ENCODE results near the gene MORN1.

Gene MORN1

DNA sequence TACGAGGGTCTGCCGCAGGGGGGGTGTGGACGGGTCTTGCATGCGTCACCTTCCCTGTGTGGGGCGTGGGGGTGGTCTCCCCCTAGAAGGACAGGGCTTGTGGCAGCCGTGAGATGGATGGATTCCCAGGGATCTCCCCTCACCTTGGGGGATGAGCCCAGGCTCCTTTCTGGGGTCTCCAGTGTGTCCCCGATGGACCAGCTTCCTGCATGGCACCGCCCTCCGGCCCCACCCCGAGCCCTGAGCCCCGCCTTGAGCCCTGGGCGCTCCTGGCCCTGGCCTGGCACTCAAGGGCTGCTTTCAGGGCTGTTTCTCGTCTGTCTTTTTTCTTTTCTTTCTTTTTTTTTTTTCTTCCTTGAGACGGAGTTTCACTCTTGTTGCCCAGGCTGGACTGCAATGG lies 103.7 kb downstream of the MORN1 start:
- DNase-seq: no peak

DNA sequence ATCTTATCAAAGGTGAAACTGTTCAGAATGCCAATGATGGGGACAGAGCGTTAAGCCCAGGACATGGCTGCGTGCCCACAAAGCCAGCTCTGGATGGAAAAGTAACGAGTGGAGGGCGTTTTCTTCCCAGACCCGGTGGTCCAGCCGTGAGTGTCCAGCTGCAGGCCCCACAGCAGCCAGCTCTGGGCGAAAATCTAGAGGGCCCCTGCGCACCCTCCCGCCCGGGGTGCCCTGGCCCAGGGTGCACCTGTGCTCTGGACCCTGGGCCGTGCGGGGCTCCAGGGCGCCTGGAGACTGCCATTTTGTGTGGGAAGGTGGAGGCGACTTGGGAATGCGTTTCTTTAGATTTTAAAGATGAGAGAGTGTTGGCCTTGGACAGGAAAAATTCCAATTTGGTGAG lies 104.4 kb downstream of the MORN1 start:
- DNase-seq: no peak

DNA sequence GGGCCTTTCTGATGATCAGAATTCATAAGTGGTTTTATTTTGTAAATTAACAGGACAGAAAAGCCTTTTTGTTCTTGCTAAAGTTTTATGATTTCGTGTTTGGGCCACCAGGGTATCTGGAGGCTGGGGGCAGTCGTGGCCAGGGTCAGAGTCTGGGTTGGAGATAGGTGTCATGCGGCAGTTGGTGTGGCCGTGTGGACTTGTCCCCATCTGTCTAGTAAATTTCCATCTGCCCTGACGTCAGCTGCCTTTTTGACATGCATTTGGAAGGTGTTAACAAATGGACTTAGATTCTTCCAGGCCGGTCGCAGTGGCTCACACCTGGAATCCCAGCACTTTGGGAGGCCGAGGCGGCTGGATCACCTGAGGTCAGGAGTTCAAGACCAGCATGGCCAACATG lies 106.4 kb downstream of the MORN1 start:
- no peak for DNase-seq

DNA sequence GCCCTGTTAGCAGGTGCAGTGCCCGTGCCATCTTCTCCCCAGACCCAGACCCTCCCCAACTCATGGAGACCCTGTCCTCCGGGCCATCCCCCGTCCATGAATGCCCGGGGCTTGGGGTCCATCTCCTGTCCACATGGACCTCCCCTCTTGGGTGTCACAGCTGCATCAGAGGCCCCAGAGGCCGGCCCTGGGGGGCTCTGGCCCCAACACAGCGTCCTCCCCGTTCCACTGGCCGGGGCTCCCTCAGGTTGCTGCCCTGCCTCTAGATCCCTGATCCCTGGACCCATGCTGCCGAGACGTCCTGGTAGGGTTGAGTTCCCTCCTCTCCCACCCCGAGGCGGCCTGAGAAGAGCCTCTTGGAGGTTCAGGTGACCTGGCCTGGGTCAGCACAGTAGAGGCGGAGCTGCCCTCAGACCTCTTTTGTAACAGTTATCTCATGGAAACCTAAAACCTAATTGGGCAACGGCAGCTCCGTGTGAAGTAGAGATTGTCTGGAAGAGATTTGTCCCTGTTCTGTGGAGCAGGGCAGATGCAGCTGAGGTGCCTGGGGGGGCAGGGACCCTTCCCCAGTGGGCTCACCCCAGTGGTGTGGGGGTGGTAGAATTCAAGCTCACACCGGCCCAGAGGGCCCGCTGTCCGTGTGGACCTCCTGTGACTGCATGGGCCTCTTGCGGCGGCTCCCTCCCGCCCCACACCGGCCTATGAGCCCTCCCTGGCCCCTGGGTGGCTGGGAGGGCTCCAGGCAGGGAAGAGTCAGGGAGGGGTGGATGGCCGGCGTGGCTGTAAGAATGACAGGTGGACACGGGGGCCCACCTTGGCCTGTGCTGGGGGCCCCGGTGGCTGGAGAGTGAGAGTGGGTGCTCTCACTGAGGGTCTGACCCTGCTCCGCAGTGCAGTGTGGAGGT lies 107.1 kb downstream of the MORN1 start:
- DNase-seq: no peak

DNA sequence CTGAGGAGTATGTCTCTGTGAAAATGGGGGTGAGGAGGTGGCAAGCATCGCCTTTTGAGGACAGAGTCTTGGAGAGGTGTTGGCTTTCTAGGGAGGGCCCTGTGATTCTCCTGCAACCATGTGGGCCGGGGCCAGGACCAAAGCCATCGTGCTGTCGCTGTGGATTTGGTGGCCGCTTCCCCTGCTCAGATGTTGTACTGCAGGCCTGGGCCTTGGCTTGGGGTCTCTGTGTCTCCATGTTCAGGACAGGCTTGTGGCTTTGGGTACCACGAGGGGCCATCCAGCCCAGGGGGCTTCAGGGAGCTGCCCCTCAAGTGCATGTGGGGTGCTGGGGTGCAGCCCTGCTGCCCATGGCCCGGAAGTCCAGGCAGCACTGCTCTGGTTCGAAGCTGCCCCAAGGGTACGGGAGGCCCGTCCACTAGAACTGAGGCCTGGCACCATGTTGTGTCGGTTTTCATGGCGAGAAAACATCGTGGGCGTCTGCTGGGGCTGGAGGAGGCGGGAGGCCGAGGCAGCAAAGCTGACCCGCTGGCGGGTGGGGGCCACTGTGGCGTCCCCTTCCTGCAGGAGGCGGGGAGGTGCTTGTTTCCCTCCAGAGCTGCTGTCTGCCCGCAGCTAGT lies 107.9 kb downstream of the MORN1 start:
- no peak for DNase-seq

DNA sequence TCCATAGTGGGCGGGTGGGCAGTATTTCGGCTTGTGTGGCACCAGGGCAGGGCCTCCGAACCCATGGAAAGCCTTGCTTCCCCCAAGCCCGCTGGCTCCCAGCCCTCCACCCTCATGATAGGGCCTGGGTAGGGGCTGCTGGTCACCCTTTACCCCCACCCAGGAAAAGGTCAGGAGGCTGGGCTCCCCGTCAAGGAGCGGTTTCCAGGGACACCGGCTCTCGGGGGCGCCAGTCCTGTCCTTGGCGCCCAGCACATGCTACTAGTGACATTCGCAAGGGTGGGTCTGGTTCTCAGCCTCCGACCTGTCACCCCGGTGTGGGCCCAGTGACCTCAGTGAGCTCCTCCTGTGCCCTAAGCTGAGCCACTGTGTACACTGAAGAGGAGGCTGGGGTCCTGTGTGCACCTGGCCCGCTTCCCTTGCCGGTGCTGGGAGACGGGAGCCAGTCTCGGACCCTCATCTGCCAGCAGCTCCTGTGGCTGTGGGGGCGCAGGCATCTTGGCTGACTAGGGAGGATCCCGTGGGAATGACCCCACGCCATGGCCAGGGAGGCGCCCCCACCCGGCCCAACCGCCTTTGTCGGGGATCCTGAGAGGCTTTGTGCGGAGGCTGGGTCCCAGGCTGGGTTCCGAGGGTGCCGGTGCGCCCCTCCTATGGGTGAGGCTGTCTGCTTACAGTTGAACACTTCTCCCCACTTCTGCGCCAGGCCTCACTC lies 108.6 kb downstream of the MORN1 start:
- DNase-seq: no peak

DNA sequence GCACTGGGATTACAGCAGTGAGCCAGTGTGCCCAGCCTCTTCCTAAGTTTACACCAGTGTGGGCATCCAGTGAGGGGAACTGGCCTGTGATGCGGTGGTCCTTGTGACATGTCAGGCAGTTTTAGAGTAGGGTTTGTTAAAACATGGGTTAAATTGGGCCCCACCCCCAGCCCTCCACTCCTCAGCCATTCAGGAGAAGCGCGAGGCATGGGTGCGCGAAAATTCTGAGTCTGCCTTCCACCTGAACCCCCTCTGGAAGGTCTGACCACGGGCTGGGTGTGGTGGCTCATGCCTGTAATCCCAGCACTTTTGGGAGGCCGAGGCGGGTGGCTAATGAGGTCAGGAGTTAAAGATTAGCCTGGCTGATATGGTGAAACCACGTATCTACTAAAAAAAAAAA lies 111.5 kb downstream of the MORN1 start:
- no peak for DNase-seq

DNA sequence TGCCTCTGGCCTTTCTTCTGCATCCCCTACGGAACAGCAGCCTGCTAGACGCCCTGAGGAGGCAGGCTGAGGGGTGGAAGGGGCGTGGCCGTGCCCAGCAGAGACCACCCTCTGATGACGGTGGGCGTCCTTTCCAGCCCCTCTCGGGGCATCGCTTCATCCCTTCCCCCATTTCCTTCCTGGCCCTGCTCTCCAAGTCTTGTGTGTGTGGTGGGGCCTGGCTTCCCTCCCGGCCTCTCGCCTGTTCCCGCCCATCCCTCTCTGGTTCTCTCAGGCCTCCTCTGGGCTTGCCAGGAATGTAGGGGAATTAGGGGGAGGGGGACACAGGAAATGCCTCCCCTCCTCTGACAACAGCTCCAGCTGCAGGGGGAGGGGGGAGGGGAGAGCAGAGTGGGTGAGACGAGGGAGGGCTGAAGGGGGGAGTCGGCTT lies 112.1 kb downstream of the MORN1 start:
- DNase-seq: no peak

DNA sequence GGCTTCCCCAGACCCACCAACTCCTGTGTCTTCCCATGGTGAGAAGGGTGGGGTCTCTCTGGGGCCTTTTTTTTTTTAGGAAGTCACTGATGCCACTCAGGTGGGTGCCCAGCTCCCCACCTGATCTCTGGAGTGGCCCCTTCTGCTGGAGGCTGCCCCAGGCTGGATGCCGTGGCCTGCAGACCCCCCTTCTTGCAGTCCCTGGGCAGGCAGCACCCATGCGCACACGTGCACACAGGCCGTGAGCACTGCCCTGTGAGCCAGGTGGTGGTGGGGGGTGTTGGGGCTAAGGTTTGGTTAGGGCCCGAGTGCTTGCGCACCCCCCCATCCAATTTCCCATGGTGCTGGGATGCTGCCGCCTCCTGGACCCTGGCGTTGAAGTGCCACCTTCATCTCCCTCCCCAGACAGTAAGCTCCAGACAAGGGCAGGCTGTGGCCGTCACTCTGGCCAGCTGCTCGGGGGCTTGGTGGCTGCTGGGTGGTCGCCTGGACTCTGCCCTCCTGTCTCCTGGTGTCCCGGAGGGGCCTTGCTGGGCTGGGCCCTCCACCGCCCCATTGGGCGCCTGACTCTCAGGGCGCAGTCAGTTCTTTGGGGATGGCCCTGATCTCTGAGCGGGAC lies 112.7 kb downstream of the MORN1 start:
- DNase-seq: no peak

DNA sequence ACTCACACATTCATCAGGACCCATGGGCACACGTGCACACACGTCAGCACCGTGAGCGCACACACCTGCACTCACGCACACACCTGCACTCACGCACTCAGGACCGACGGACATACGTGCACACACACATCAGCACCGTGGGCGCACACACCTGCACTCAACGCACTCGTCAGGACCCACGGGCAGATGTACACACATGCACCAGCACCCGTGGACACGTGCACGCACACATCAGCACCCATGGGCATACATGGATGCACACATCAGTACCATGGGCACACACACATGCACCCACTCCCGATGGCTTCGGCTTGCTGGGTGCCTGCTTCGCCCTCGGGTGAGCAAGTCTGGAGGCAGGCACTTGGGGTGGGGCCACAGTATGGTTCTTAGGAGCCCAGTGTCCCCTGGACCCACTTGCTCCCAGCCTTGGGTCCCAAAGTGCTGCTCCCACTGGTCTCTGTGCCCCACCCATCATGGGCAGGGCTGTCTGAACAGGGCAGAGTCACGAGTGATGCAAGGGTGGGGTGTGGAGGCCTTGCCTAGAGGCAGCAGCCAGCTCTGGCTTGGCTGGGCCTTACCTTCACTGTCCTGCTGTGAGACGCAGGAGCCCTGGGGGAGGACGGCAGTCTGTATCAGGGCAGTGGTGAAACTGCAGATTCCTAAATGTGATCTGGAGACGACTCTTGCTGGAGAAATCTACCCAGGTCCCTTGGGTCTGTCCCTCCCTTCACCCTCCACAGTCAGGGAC lies 113.4 kb downstream of the MORN1 start:
- no peak for DNase-seq

DNA sequence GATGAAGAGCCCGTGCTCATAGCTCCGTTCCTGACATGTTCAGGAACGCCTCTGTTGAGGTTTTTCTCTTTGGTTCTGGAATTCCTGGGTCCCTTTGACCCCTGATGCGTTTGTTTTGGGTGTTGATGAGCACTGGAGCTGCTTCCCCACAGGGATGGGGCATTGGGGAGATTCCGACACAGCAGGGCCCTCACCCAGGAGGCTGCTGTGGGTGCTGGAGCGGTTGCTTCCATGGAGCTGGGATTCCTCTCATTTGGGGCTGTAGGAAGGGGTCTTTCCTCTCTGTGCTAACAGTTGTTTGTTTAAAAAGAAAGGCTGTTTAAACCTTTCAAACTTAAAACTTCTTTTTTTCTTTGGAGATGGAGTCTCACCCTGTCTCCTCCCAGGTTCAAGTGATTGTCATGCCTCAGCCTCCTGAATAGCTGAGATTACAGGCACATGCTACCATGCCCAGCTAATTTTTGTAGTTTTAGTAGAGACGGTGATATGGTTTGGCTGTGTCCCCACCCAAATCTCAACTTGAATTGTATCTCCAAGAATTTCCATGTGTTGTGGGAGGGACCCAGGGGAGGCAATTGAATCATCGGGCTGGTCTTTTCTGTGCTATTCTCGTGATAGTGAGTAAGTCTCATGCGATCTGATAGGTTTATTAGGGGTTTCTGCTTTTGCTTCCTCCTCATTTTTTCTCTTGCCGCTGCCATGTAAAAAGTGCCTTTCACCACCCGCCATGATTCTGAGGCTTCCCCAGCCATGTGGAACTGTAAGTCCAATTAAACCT lies 114.4 kb downstream of the MORN1 start:
- no peak for DNase-seq

DNA sequence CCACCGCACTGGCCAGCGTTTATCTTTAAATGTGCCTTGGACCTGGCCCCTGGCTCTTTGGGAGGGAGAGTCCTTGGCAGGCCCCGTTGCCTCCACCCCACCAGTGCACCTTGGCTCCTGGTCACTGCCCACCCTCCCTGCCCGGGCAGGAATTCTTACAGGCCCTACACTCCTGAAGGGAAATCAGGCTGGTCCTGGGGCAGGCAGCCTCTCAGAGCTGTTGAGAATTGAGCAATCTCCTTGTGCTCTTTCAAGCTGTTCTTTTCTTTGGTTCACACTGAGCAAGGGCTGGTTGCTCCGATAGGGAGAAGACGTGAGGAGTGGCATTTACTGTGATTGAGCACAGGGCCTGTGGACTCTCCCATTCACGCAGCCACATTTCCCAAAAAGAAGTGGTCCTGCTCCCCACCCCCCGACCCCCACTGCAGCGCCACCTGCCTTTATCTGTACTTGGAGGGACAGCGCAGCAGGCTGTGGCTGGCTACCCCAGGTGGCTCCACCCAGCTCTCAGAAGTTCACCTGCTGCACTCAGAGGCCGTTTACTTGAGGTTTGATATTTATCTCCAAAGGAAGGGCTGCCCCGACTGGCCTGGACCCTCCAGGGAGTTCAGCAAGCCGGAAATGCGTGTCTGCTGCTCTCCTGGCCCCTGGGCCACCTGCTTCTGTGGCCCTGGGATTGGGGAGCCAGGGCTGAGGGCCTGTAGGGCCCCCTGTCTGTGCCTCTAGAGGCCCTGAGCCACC lies 115.4 kb downstream of the MORN1 start:
- peak; percentile 79 for DNase-seq

DNA sequence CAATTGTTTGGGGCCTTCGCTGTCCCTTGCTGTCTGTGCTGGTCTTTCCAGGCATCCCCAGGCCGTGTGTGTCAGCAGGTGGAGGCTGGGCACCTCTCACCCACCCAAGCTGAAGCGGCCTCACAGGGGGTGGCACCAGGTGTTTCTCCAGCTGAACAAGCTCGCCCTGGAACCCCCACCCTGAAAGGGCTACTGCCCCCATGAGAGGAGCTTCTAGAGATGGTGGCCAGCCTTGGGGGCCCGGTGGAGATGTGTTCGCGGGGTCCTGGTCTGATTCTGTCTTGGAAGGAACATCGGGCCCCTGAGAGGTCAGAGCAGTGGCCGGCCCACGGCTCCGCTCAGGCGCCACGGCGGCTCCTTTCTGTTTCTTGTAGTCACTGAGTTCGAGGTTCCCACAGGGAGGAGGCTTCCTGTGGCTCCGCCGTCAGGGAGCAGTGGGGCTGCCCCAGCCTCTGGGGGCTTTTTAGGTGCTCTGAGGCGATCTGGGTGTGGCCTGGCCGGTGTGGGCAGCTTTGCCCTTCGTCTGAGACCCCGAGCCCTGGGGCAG lies 116.4 kb downstream of the MORN1 start:
- DNase-seq: no peak

DNA sequence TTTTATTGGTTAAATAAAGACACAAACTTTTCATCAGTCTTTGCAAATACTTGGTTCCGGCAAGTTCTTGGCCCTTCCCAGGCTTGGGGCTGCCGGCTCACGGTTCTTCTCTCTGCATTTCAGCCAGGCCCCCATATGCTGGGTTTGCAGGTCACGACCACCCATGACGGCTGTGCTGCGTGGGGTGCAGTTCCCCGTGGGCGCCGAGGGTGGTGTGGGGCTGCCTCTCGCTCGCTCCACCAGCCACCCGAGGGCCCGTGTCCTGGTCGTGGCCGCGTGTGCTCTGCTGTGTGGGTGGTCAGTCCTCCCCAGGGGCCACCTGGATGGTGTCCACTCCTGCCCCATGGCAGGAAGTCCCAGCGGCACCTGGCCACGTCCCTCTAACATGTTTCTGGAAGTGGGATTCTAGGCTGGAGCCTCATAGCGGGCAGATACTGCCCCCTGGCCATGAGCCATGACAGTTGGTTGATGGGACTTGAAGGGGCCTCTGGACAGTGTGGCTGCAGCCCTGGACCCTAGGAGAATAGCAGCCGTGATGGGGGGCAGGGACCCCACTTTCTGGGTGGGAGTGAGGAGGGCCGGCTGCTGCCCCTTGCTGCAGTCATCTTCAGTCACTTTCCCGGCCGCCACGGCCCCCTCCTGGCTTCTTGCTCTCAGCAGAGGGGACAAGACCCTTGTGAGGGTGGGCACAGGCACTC lies 117.0 kb downstream of the MORN1 start:
- no peak for DNase-seq

DNA sequence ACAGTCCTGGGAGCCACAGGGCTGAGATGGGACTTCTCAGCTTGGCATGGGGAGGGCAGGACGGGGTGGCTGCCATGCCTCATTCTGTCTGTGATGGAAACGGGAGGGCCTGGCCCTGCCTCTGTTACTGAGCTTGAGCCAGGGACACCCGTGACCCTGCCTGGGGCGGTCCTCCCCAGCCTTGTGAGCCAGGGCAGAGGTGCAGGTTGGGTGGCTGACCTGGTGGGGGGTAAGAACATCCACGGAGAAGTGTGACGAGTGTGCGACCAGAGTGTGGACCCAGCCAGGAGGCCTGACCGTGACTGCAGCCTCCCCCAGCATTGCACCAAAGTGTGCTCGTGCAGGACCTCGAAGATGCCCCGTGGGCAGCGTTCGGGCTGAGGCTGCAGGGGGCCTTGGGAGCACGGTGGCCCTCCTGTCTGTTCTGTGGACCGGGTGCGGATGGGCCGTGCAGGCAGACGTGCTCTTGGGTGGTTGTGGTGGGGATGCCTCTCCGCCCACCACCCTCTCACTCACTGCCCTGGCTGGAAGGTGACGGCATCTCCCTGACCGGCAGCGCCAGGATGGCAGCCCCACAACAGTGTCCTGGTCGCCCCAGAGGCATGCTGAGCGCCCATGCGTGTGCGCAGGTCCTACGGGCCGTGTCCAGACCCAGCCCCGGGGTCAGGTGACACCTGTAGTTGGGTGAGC lies 117.8 kb downstream of the MORN1 start:
- DNase-seq: no peak

DNA sequence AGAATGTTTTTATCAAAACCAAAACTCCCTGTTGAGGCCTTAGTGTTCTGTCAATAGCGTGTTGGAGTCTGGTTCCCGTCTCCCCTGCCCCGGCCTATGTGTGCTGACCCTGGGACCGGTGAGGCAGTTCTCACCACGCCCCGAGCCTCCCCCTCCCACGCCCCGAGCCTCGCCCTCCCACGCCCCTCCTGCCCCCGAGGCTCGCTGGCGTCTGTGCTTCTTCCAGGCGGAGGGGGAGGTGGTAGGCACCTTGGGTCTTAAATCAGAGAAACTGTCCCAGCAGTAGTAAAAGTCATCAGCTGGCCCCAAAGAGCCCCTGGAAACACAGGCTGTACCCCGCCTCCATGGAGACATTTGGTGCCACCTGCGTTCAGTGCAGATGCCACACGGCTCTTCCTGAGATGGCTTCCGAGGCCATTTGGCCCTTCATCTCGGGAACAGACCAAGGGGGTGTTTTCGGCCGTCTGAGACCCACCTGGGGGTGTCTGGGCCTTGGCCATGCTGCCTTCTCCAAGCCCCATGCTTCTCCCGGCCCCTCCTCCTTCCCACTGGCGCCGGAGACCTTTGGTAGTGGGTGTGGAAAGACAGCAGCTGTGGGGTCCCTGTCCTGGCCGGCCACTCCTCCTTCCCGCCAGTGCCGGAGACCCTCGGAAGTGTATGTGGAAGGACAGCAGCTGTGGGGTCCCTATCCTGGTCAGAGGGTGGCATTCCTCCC lies 118.5 kb downstream of the MORN1 start:
- no peak for DNase-seq

DNA sequence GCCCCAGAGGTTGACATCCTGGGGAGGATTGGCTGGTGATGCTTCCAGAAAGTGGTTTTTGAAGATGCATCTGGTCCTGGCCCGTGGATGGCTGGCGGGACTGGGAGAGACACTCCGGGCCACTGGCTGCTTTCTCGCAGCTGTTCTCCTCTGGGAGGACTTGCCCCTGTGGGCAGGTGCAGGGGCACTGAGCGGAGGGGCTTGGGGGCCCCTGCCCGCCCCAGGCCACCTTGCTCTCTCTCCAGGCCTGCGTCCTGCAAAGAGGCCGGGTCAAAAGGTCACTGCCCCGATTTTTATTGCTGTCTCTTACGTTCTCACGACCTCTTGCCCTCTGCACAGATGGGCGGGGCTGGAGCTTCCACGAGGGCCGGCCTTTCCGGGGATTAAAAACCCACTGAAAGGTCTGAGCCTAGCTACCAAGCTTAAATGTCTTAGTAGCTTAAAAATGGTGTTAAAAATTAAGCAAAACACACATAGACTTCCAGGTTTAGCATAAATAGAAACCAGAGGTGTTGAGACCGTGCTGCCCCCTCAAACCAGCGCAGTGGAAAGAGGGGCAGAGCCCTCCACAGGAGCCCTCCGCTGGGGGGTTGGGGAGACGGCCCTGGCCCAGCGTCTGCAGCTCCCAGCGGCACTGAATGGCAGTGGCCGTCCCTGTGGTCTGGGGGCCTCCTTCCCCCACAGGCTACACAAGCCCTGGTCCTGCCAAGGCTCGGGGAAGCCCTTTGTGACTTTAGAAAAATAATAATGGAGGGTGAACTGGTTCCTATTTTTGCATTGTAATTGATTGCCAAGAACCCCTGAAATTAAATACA lies 119.3 kb downstream of the MORN1 start:
- no peak for DNase-seq

All from DMS153 (cell line).